Liver (tissue), 2 donors: ENCODE results near the gene ENHO.

ENCODE experiments used
- GABPA ChIP-seq, 2 donors: IDR thresholded peaks in 1 of 2; conservative IDR thresholded peaks in 1 of 2; 2 replicates each; pipeline ENCODE4 v1.6.1; 2016; ENCODE audit warnings: antibody characterized with exemption in 2 of 2, mild to moderate bottlenecking in 1 of 2, moderate library complexity in 1 of 2
- YY1 ChIP-seq: IDR thresholded peaks from 2 replicates; pipeline ENCODE4 v1.6.1; 2016; ENCODE audit warnings: antibody characterized with exemption, mild to moderate bottlenecking
- donor health status: healthy.

GRCh38 chr9:34526026-34526425 lies 3.2 kb upstream of the ENHO start:
- no peak for TF ChIP-seq YY1
- TF ChIP-seq GABPA (IDR thresholded peaks at IDR 0.05 in 1 of 2, conservative IDR thresholded peaks at IDR 0.05 in 1 of 2): no peak
